Cardiac fibroblast (primary cell): Measurements from ENCODE around the gene POLG.

ENCODE experiments used
- DNase-seq, 2 donors: peaks; one replicate each; pipeline versions ENCODE4 v3.0.0 to v3.0.0-alpha.2; 2010; ENCODE audit warnings: low read depth in 2 of 2
- H3K4me3 ChIP-seq, 2 donors: replicated peaks in 1 of 2; 1 replicate in 1 of 2; 2 replicates in 1 of 2; pipeline ENCODE4 v1.5.1; 2011; ENCODE audit warnings: low read depth in 2 of 2, low read length in 2 of 2, mild to moderate bottlenecking in 2 of 2, moderate library complexity in 1 of 2
- CTCF ChIP-seq: IDR thresholded peaks from one replicate; pipeline ENCODE4 v1.5.1; 2011; ENCODE audit warnings: low read depth, mild to moderate bottlenecking, low read length, inconsistent platforms

POLG gene

GRCh38 chr15:89330881-89331595, 3.6 kb downstream of the POLG start:
- no peak for DNase-seq
- TF ChIP-seq CTCF, result no peak
- H3K4me3 ChIP-seq, result no peak overlapping the region

DNA sequence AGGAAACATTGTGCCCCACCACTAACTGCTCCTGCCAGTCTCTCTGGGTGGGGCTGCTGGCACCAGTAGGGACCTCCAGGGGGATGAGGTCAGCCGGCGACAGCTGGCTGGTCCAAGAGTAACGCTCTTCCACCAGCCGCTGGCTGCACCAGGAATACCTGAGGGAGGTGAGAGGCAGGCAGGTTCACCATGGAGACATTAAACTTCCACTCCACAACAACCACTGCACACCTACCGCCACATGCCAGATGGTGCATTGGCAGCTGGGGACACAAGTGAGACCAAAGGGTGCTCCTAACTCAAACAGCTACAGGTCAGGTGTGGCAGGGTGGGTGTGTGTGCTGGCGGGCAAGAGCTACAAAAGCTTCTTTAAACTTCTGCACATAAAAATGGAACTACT, 4.5 kb downstream of the POLG start:
- TF ChIP-seq CTCF, result no peak
- DNase-seq, result no peak
- H3K4me3 ChIP-seq, result no peak overlapping the region

DNA sequence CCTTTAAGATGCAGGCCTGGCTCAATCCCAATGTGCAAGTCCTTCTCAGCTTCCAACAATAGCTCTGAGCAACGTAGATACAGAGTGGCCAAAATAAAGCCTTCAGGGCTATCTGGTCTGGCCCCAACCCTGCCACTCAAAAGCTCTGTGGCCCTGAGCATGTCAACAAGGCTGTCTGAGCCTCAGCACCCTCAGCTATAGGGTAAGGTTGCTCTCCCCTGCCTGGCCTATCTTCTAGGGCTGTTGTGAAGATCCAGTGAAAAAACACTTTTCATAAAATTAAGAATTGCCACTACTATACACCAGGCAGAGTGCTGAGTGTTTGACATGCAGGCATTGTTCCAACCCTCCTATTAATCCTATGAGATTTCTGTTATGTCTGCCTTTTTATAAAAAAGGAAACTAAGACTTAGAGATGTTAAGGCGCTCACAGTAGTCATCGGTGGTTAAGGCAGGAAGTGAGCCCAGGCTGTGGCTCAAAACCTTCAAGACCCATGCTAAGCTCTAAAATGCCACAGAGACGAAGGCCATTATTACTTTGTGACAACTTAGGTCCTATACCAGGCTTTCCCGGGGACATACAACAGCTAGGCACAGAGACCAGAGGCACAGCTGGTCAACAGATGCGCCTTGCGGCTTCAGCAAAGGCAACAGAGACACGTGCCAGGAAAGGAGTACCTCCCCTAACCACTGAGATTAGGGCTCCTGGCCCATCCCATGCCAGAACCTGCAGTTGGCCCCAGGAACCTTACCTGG, 5.1 kb downstream of the POLG start:
- no peak for DNase-seq
- H3K4me3 ChIP-seq, result no peak overlapping the region
- TF ChIP-seq CTCF, result no peak

DNA sequence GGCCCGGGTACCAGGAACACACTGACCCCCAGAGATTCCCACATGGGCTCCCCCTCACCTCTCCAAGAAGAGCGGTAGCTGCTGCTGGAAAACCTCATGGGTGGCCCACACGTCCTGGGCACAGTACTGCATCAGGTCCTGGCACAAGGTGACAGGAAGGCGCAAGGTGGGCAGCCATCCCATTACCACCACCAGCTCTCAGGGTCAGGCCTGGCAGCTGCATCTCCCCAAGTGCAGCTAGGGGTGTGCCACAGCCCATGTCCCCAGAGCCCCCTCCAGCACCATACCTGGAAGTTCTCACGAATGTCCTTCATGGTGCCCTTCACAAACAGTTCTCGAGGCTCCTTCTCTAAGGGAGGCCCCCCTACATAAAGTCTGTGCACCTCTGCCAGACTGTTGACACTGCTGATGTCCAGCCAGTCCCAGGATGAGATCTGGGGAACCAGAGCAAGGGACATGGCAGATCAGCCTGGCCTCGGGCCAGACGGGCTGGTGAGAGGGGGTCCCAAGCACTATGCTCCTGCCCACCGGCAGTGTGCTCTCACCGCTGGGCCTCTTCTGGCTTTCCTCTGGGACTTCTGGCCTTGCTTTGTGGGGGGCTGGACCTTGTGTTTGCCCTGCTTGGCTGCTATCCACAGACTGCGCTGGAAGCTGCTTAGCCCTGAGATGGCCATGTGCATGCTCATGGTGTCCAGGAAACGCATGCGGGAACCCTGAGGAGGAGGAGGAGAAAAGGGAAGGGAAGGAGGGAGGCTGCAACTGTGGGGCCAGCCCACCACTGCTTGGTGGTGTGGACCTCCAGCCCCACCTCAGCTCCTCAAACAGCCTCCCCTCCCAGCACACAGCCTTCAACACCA, 6.0 kb downstream of the POLG start:
- H3K4me3 ChIP-seq, result no peak overlapping the region
- TF ChIP-seq CTCF, result no peak
- no peak for DNase-seq

- no peak for TF ChIP-seq CTCF
- no peak for DNase-seq
- no peak overlapping the region for H3K4me3 ChIP-seq
Measured at GRCh38 chr15:89327113-89327512, 7.5 kb downstream of the POLG start.

- no peak overlapping the region for H3K4me3 ChIP-seq
- DNase-seq, result no peak
- no peak for TF ChIP-seq CTCF
Measured at GRCh38 chr15:89326316-89326715, 8.3 kb downstream of the POLG start.
